Keratinocyte (primary cell): ENCODE data around the gene ELP4. TPM values are rescaled to one million over a fixed set of nuclear protein-coding genes. Genes with fewer than 3 reads are reported as not detected.

Experiments
- DNase-seq: peaks from one replicate; pipeline ENCODE4 v3.0.0-alpha.2; 2011; ENCODE audit warnings: low read depth, missing footprints, low spot score
- FAIRE-seq: peaks from 2 replicates; lab custom pipeline; 2011; peaks lifted over from hg19 to GRCh38; lab: Jason Lieb, UNC
- H2AFZ ChIP-seq: 2 replicates; pipeline ENCODE4 v1.6.0; 2012; ENCODE audit warnings: low read length, control low read depth, inconsistent platforms; ENCODE audit not compliant: control insufficient read depth
- H3K27ac ChIP-seq: 2 replicates; pipeline ENCODE4 v1.5.1; 2011; ENCODE audit warnings: low read length; ENCODE audit not compliant: control insufficient read depth, insufficient read depth
- H3K27me3 ChIP-seq: 3 replicates; pipeline ENCODE4 v1.6.0; 2011; ENCODE audit warnings: low read length; ENCODE audit not compliant: control insufficient read depth, insufficient read depth; ENCODE audit errors: extremely low read depth
- H3K36me3 ChIP-seq, 2 experiments: 2 replicates in 1 of 2; 3 replicates in 1 of 2; pipeline ENCODE4 v1.5.1; 2011; ENCODE audit warnings: low read length in 2 of 2, mild to moderate bottlenecking in 1 of 2; ENCODE audit not compliant: control insufficient read depth in 2 of 2, insufficient read depth in 2 of 2; ENCODE audit errors: extremely low read depth in 1 of 2
- H3K4me1 ChIP-seq: 3 replicates; pipeline ENCODE4 v1.5.1; 2011; ENCODE audit warnings: low read length; ENCODE audit not compliant: control insufficient read depth, insufficient read depth; ENCODE audit errors: extremely low read depth
- H3K4me2 ChIP-seq: 3 replicates; pipeline ENCODE4 v1.6.0; 2011; ENCODE audit warnings: low read depth, low read length; ENCODE audit not compliant: control insufficient read depth, insufficient read depth; ENCODE audit errors: extremely low read depth
- H3K4me3 ChIP-seq, 3 experiments: fragments of 200-600 bp in 1 of 3; sonication (generic) in 1 of 3; 2 replicates in 2 of 3; 3 replicates in 1 of 3; pipeline ENCODE4 v1.5.1; 2011 to 2016; ENCODE audit warnings: low read length in 3 of 3, mild to moderate bottlenecking in 3 of 3, control low read depth in 2 of 3, inconsistent platforms in 1 of 3, low read depth in 1 of 3, mixed read lengths in 1 of 3, mixed run types in 1 of 3, moderate library complexity in 1 of 3; ENCODE audit not compliant: control insufficient read depth in 2 of 3, insufficient read depth in 2 of 3; ENCODE audit errors: extremely low read depth in 1 of 3
- H3K79me2 ChIP-seq: 2 replicates; pipeline ENCODE4 v1.6.0; 2012; ENCODE audit warnings: low read length; ENCODE audit not compliant: control insufficient read depth, insufficient read depth
- H3K9ac ChIP-seq: 3 replicates; pipeline ENCODE4 v1.6.0; 2011; ENCODE audit warnings: low read length; ENCODE audit not compliant: control insufficient read depth, insufficient read depth; ENCODE audit errors: extremely low read depth
- H3K9me1 ChIP-seq: 3 replicates; pipeline ENCODE4 v1.6.0; 2011; ENCODE audit warnings: low read length; ENCODE audit not compliant: control insufficient read depth, insufficient read depth; ENCODE audit errors: extremely low read depth
- H3K9me3 ChIP-seq: 2 replicates; pipeline ENCODE4 v1.5.1; 2012; ENCODE audit warnings: low read depth, low read length; ENCODE audit not compliant: control insufficient read depth
- H4K20me1 ChIP-seq: 3 replicates; pipeline ENCODE4 v1.6.0; 2011; ENCODE audit warnings: low read length; ENCODE audit not compliant: control insufficient read depth, insufficient read depth; ENCODE audit errors: extremely low read depth
- EZH2 ChIP-seq: IDR thresholded peaks from one replicate; pipeline ENCODE4 v1.6.1; 2012; ENCODE audit warnings: inconsistent platforms, mild to moderate bottlenecking, low read length, moderate library complexity
- dilution Hi-C: fragments of 300-500 bp; cut with MboI; formaldehyde crosslinking; loops from one replicate; pipeline ENCODE4 v1.7.0; 2020; ENCODE audit warnings: low sequenced_read_pairs; ENCODE audit not compliant: extremely low pct_ligation_motif_present
- polyA plus RNA-seq, 5 experiments: library from polyadenylated mRNA; depleted of rRNA in 3 of 5; stranded (reverse) in 3 of 5; stranded (forward) in 1 of 5; unstranded in 1 of 5; fragments of >200 nt; gene quantifications; 1 replicate in 1 of 5; 2 replicates in 3 of 5; 3 replicates in 1 of 5; pipeline versions ENCODE4 v1.2.1 to v1.2.3, GENCODE V29; 2011 to 2012; ENCODE audit warnings: missing spikeins in 2 of 5, low read depth in 1 of 5, low replicate concordance in 1 of 5
- TF ChIP-seq, protein P1 (sequence below), 3 experiments: IDR thresholded peaks in 1 of 3; conservative IDR thresholded peaks in 1 of 3; optimal IDR thresholded peaks in 1 of 3; 2 replicates in 2 of 3; 3 replicates in 1 of 3; pipeline versions ENCODE3 to v1.5.1; 2011; ENCODE audit warnings: low read length in 3 of 3, mild to moderate bottlenecking in 3 of 3, moderate library complexity in 2 of 3, control low read depth in 1 of 3, inconsistent platforms in 1 of 3; ENCODE audit not compliant: insufficient read depth in 2 of 3; ENCODE audit errors: extremely low read depth in 1 of 3

ELP4 gene
- polyA plus RNA-seq, 1 donor (not counting 4 experiments of a cell fraction or from before 2014, with no cell fraction given) = 29.6 TPM

GRCh38 chr11:31807799-31808667 is 298.5 kb downstream of the ELP4 start:
- Histone ChIP-seq H4K20me1 (peaks cover 3% of the 10 kb centered on the region), H3K36me3 (no peaks in the 10 kb centered on the region), H3K9me1 (no peaks in the 10 kb centered on the region), H3K4me2 (no peak overlapping the region), H3K9ac (no peak overlapping the region), H3K27me3 (peaks cover 100% of the 10 kb centered on the region), H3K27ac (no peak overlapping the region), H3K79me2 (no peaks in the 10 kb centered on the region), H2AFZ (no peak overlapping the region), H3K4me1 (peaks cover 19% of the 10 kb centered on the region), H3K9me3 (no peaks in the 10 kb centered on the region), H3K4me3 (no peak overlapping the region)
- no peak for FAIRE-seq
- no peak for DNase-seq
- dilution Hi-C loops = no loop called here
- no peak for TF ChIP-seq EZH2
- TF ChIP-seq, protein P1, sequence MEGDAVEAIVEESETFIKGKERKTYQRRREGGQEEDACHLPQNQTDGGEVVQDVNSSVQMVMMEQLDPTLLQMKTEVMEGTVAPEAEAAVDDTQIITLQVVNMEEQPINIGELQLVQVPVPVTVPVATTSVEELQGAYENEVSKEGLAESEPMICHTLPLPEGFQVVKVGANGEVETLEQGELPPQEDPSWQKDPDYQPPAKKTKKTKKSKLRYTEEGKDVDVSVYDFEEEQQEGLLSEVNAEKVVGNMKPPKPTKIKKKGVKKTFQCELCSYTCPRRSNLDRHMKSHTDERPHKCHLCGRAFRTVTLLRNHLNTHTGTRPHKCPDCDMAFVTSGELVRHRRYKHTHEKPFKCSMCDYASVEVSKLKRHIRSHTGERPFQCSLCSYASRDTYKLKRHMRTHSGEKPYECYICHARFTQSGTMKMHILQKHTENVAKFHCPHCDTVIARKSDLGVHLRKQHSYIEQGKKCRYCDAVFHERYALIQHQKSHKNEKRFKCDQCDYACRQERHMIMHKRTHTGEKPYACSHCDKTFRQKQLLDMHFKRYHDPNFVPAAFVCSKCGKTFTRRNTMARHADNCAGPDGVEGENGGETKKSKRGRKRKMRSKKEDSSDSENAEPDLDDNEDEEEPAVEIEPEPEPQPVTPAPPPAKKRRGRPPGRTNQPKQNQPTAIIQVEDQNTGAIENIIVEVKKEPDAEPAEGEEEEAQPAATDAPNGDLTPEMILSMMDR (optimal IDR thresholded peaks at IDR 0.05 in 1 of 3, IDR thresholded peaks at IDR 0.05 in 1 of 3, conservative IDR thresholded peaks at IDR 0.05 in 1 of 3; ENCODE audit: extremely low read depth in 1 of 3, insufficient read depth in 2 of 3, low read length in 3 of 3) = no peak

DNA sequence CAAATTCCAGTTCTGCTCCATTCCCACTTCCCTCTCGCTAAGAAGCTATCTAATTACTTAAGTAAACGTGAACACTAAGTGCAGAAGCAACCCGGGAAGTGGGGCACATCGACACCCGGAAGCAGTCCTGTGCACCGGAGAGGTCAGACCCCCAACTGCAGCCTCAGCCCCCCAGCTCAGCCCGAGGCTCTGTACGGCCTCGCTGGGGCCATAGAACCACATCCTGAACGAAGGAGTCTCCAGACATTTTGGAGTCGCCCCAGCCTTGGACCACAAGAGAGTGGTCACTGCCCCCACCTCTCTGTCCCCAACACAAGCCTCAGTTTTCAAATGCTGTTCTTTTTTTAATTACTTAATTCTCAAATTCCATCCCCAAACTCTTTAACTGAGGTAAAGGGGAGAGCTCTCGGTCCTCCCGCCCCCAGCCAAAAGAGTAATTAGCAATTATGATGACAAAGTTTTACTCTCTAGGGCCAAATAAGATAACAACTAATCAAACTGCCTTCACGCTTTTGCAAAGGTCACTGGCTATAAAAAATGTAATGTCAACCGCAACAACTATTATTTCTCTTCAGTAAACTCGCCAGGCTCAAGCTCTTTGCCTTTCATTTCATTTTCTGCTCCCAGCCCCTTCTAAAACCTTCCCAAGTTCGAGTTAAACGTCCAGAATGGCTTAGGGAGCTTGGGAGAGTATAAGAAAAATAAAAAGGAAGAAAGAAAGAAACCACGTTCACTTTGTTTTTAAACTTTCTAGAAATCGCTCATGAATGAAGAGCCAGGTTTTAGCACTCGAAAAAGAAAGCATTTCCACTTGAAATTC is 299.4 kb downstream of the ELP4 start:
- Histone ChIP-seq H3K4me2 (peak overlapping the region; percentile 72), H3K9me3 (no peaks in the 10 kb centered on the region), H3K36me3 (no peaks in the 10 kb centered on the region), H3K4me1 (peaks cover 24% of the 10 kb centered on the region), H2AFZ (no peak overlapping the region), H3K27ac (no peak overlapping the region), H4K20me1 (peaks cover 3% of the 10 kb centered on the region), H3K9ac (no peak overlapping the region), H3K4me3 (no peak overlapping the region), H3K9me1 (no peaks in the 10 kb centered on the region), H3K27me3 (peaks cover 100% of the 10 kb centered on the region), H3K79me2 (no peaks in the 10 kb centered on the region)
- DNase-seq (no peak), FAIRE-seq (no peak)
- no peak for TF ChIP-seq EZH2
- TF ChIP-seq, protein P1 (optimal IDR thresholded peaks at IDR 0.05 in 1 of 3, IDR thresholded peaks at IDR 0.05 in 1 of 3, conservative IDR thresholded peaks at IDR 0.05 in 1 of 3; ENCODE audit: extremely low read depth in 1 of 3, insufficient read depth in 2 of 3, low read length in 3 of 3) = no peak
- dilution Hi-C loops = no loop called here
